Effector memory CD4-positive, alpha-beta T cell (primary cell): ENCODE data around the gene KRT82.

ENCODE experiments used
- DNase-seq, 3 donors: peaks; one replicate each; pipeline ENCODE4 v3.0.0-alpha.2; 2020
- H3K27ac ChIP-seq: 2 replicates; pipeline ENCODE4 v1.7.0; 2013; ENCODE audit warnings: mild to moderate bottlenecking, low read length, moderate library complexity; ENCODE audit not compliant: insufficient read depth, poor library complexity, severe bottlenecking
- H3K27me3 ChIP-seq: replicated peaks from 2 replicates; pipeline ENCODE4 v1.7.0; 2013; ENCODE audit warnings: mild to moderate bottlenecking, low read length; ENCODE audit not compliant: insufficient read depth, control insufficient read depth, poor library complexity, severe bottlenecking
- H3K36me3 ChIP-seq: 2 replicates; pipeline ENCODE4 v1.7.0; 2013; ENCODE audit warnings: mild to moderate bottlenecking, low read length, moderate library complexity; ENCODE audit not compliant: control insufficient read depth, insufficient read depth
- H3K4me1 ChIP-seq: 2 replicates; pipeline ENCODE4 v1.7.0; 2013; ENCODE audit warnings: low read length, mild to moderate bottlenecking; ENCODE audit not compliant: control insufficient read depth, insufficient read depth, poor library complexity, severe bottlenecking
- H3K4me3 ChIP-seq: 2 replicates; pipeline ENCODE4 v1.7.0; 2013; ENCODE audit warnings: low read length, low read depth, mild to moderate bottlenecking; ENCODE audit not compliant: insufficient read depth, poor library complexity, severe bottlenecking
- H3K9me3 ChIP-seq: 2 replicates; pipeline ENCODE4 v1.7.0; 2013; ENCODE audit warnings: mild to moderate bottlenecking, low read length, moderate library complexity; ENCODE audit not compliant: control insufficient read depth

The KRT82 gene

DNA sequence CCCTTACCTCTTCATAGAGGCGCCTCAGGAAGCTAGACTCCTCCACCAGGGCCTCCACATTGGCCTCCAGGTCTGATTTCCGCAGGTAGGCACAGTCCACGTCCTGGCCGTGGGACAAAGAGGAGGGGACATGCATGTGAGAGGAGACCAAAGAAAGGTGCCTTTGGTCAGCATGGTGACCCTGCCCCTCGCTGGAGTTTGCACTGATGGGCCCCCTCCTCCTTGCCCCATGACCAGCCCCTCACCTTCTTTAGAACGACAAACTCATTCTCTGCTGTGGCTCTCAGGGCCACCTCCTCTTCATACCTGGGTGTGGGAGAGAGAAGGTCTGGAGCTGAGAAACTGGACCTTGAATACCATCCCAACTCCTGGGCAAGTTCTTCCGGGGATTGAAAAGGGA is 42.1 kb downstream of the KRT82 start:
- H3K4me3 ChIP-seq: no peak overlapping the region
- H3K27me3 ChIP-seq: no peaks in the 10 kb centered on the region
- no peaks in the 10 kb centered on the region for H3K36me3 ChIP-seq
- H3K4me1 ChIP-seq: no peaks in the 10 kb centered on the region
- H3K9me3 ChIP-seq: no peaks in the 10 kb centered on the region
- H3K27ac ChIP-seq: no peak overlapping the region
- DNase-seq: no peak

DNA sequence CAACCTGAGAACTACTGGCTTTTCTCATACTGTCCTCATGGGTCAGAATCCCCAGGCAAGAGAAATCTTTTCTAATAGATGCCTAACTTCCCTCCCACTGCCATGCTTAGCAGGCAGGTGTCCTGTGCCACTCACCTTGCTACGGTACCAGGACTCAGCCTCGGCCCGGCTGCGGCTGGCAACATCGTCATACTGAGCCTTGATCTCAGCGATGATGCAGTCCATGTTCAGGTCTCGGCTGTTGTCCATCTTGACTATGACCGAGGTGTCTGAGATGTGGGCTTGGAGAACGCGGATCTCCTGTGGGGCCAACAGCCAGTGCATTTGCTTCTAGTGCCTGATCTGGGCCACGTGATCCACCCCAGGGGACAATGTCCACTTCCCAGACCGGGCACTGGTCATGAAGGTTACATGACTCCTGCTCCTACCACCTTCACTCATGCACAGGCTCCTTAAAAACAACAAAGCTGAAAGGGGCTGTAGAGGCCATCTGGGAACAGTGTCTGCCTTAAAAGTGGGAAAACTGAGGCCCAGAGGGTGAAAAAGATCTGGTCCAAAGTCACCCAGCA is 42.9 kb downstream of the KRT82 start:
- Histone ChIP-seq H3K27ac (no peak overlapping the region), H3K9me3 (no peaks in the 10 kb centered on the region), H3K4me3 (no peak overlapping the region), H3K4me1 (no peaks in the 10 kb centered on the region), H3K27me3 (no peaks in the 10 kb centered on the region), H3K36me3 (no peaks in the 10 kb centered on the region)
- DNase-seq: no peak

DNA sequence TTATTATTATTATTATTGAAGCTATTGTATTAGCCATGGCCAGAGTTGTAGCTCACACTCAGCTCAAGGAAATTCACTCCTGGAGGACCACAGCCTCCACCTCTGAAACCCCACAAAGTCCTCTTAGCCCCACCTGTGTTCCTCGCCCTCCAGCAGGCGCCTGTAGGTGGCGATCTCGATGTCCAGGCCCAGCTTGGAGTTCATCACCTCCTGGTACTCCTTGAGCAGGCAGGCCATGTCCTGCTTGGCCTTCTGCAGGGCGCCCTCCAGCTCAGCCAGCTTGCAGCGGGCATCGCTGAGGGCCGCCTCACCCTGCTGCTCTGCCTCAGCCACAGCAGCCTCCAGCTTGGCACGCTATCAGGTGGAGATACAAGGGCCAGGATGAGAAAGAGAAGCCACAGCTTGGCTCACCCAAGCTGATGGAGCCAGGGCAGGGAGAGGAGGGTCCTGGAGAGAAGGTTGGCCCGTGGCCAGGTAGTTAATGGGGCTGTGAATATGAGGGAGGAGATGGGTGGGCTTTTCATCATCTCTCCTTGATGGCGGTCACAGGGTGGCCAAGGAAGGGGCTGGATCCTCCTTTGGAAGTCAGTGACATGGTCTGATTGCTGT is 43.9 kb downstream of the KRT82 start:
- no peak overlapping the region for H3K27ac ChIP-seq
- H3K9me3 ChIP-seq: no peaks in the 10 kb centered on the region
- no peaks in the 10 kb centered on the region for H3K27me3 ChIP-seq
- no peak for DNase-seq
- no peak overlapping the region for H3K4me3 ChIP-seq
- no peaks in the 10 kb centered on the region for H3K36me3 ChIP-seq
- H3K4me1 ChIP-seq: no peaks in the 10 kb centered on the region

DNA sequence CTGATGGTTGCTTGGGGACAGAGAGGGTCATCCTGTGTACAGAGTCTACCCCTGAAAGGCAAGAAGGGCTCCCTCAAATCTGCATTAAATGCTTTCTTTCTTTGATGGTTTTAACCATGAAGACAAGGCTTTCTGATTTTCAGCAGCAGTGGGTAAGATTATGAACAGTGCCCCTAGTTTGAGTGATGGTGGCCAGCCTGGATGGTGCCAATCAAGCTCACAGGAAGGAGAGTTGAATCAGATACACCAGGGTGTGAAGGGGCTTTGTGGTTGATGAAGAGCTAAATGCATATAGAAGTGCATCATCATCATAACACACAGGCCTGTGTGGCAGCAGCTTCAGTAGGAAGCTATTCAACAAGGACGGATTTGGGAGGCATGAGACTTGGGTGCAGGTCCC is 44.6 kb downstream of the KRT82 start:
- Histone ChIP-seq H3K27ac (no peak overlapping the region), H3K27me3 (no peaks in the 10 kb centered on the region), H3K4me1 (no peaks in the 10 kb centered on the region), H3K4me3 (no peak overlapping the region), H3K9me3 (no peaks in the 10 kb centered on the region), H3K36me3 (no peaks in the 10 kb centered on the region)
- DNase-seq: no peak

DNA sequence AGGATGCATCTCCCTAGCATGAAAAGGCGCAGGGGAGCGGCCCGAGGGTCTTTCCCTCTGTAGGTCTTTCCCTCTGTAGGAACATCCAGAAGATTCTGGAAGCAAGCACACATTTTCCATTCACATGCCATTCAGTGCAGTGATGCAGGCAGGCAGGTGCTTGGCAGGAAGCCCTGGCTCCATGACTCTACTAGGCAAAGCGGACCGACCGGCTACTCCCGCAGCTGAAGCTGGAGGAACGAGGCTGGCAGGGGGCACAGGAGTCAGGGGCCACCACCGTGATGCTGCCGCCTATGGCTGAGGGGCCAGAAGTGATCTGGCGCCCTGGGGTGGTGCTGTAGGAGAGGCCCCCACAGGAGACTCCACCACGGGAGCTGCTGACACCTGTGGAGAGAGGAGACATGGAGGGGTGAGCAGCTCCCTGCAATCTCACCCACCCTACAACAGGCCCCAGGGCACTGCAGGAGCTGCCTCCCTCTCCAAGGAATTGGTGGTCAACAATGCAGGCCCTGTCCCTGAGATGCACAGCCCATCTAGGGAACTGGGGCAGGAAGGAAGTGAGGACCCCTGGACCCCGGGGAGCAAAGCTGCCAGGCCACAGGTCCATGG is 45.4 kb downstream of the KRT82 start:
- no peak overlapping the region for H3K4me3 ChIP-seq
- no peaks in the 10 kb centered on the region for H3K36me3 ChIP-seq
- no peak for DNase-seq
- H3K4me1 ChIP-seq: no peaks in the 10 kb centered on the region
- H3K27ac ChIP-seq: no peak overlapping the region
- H3K27me3 ChIP-seq: no peaks in the 10 kb centered on the region
- H3K9me3 ChIP-seq: no peaks in the 10 kb centered on the region

DNA sequence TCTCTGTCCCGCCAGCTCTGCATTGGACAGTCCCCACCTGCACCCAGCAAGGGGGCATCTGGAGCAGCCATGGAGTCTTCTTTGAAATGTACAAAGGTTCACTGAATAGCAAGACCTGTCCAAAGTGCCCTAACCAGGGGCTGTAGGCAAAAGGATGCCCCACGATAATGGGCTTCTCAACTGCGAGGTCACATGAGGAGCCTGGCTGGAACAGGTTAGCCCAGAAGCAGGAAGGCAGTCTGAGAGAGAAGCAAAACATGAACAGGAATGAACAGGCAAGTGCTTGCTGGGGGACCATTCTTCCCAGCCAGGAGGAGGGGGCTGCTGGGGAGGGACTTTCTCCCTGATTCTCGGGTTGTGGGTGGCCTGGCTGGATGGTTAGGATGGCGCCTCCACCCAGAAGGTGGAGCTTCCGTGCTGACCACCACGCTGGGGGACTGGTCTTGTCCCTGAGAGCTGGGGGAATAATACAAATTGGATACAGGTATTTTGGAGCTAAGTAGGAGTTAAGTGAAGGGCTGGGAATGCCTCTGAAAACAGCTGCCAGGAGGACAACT is 46.0 kb downstream of the KRT82 start:
- no peaks in the 10 kb centered on the region for H3K27me3 ChIP-seq

DNA sequence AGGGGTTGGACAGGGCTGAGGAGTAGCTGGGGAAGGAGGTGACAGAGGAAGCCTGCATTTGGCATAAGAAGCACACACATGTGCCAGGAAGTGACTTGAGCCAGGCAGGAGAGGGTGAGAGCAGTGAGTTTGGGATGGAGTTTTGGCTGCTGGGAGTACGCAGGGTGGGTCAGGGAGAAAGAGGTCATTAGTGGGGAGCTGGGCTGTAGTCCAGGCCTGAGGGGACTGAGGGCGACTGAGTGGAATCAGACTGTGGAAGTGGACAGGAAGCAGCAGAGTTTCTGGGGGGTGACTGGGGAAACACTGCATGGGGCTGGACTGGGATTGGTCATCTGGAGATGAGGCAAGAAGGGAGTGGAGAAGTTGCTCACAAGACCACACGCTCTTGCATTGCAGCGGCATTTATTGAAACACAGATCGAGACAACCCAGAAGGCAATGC is 46.5 kb downstream of the KRT82 start:
- H3K36me3 ChIP-seq: no peaks in the 10 kb centered on the region
- H3K27ac ChIP-seq: no peak overlapping the region
- no peaks in the 10 kb centered on the region for H3K27me3 ChIP-seq
- no peak for DNase-seq
- H3K9me3 ChIP-seq: no peaks in the 10 kb centered on the region
- no peak overlapping the region for H3K4me3 ChIP-seq
- H3K4me1 ChIP-seq: no peaks in the 10 kb centered on the region

More for the DNA sequence above, 46.0 kb downstream of the KRT82 start:
- Histone ChIP-seq H3K27ac (no peak overlapping the region), H3K9me3 (no peaks in the 10 kb centered on the region), H3K4me1 (no peaks in the 10 kb centered on the region), H3K4me3 (no peak overlapping the region), H3K36me3 (no peaks in the 10 kb centered on the region)
- DNase-seq: no peak

DNA sequence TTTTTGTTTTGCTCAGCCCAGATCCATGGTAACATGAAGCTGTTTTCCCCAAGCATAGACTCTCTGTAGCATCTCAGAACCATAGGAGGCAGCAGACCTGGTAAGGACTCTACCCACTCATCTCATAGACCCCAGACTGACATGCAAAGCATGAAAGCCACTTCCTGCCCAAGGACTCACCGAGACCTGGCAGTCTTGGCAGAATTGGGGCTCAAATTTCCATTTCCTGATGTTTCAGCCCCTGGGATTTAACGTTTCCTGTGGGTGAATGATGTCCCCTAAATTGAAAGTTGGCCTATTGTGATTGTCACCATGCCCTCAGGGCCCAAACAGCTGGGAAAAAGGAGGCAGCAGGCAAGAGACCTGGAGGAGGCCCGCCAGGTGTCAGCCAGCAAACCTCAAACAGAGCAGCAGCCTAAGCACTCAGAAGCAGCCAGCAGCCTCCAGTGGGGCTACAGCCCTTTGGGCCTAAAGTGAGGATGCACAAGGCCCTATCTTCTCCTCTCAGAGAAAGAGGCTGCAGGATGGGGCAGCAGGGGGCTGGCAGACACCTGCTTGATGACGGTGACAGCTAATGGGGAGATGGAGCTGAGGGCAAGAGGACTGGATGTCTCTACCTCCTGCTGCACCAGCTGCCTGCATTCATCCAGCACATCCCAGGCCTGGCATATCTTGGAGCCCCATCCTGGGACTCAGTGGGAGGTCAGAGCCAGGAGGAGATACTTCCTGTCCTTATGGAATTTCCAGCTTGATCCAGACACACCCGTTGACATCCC is 47.4 kb downstream of the KRT82 start:
- Histone ChIP-seq H3K4me3 (no peak overlapping the region), H3K27me3 (no peaks in the 10 kb centered on the region), H3K4me1 (no peaks in the 10 kb centered on the region), H3K36me3 (no peaks in the 10 kb centered on the region), H3K27ac (no peak overlapping the region), H3K9me3 (no peaks in the 10 kb centered on the region)
- no peak for DNase-seq

DNA sequence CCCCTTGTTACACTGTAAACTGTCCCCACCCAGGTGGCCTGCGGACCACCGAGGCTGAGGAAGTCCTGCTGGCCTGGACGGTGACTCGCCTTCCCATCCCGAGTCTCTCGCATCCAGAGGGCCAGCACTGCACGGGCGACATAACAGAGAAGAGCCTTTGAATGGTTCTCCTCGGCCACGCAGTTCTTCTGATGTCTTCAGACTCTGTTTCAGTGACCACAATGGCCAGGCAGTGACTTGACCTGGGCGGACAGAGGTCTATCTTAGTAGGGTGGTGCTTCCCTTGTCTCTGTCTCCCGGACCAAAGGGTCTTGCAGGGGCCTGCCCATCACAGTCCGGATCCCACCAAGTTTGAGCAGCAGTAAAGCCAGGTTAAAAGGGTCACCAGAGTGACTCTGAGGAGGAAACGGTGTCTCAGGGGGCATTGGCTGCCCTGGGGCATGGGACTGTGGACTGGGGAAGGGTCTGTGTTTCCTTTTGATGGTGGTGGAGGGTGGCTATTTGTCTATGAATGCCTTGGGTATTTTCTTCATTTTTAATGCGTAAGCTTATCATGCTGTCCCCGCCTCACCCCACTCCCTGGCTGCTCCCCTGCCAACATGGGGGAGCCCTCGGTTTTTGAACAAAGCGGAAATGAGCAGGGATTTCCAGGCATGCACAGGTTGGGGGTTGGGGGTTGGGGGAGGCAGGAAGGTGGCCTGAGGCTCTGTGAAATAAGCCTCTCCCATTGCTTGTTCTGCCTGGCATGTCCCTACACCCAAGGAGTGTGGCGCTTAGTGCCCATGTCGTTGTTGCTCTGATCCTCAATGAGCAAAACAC is 49.2 kb downstream of the KRT82 start:
- Histone ChIP-seq H3K9me3 (no peaks in the 10 kb centered on the region), H3K4me1 (peaks cover 4% of the 10 kb centered on the region), H3K27me3 (no peaks in the 10 kb centered on the region)

More for the DNA sequence above, 49.2 kb downstream of the KRT82 start:
- Histone ChIP-seq H3K4me3 (no peak overlapping the region), H3K36me3 (no peaks in the 10 kb centered on the region), H3K27ac (no peak overlapping the region)
- no peak for DNase-seq
